ENCODE results near the gene UNKL.

The UNKL gene

DNA sequence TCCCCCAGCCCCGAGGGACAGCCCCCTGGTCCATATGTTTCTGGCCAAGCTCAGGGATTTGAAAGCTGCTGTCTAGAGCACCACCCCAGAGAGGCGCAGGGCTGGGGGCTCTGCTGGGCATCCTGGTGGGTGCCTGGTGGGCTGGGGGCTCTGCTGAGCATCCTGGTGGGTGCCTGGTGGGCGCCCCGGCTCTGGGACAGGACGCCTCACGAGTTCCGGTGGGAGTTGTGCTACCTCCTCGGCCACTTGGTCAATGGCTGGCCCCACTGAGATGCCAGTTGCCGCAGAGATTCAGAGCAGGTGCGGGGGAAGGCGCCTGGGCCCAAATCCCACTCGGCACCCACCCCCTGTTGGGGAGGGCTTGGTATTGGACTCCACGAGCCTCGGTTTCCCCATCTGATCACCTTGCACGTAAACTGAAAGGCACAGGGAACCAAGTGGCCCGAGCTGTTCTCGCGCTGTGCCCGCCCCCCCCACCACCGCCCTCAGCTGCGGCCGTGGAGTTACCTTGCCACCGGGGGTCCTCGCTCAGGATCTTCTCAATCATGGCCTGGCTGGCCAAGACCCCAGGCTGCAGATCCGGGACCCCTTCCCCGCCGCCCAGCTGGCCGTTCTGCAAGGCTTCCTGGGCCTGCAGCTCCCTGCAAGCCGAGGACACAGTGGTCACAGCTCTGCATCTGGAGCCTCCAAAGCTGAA lies 13.3 kb downstream of the UNKL start:
- no peaks in the 10 kb centered on the region for H3K9me3 ChIP-seq (ENCODE audit: control insufficient read depth in 1 of 2, low read length in 2 of 2)
- no peak overlapping the region for H3K4me3 ChIP-seq (ENCODE audit: low read depth in 1 of 2, low read length in 2 of 2)
- no peaks in the 10 kb centered on the region for H3K4me1 ChIP-seq (ENCODE audit: control insufficient read depth in 1 of 2, insufficient read depth in 2 of 2, low read length in 2 of 2)
- no peak overlapping the region for H3K9ac ChIP-seq (ENCODE audit: low read depth in 1 of 2, low read length in 2 of 2)
- H3K27me3 ChIP-seq (ENCODE audit: control insufficient read depth in 1 of 2, insufficient read depth in 2 of 2, low read length in 2 of 2) = no peaks in the 10 kb centered on the region
- H3K36me3 ChIP-seq (ENCODE audit: control insufficient read depth in 1 of 2, insufficient read depth in 2 of 2, low read length in 2 of 2) = peaks cover 7 to 50% of the 10 kb centered on the region in 2 donors
- no peak overlapping the region for H3K27ac ChIP-seq (ENCODE audit: low read depth, low read length)

DNA sequence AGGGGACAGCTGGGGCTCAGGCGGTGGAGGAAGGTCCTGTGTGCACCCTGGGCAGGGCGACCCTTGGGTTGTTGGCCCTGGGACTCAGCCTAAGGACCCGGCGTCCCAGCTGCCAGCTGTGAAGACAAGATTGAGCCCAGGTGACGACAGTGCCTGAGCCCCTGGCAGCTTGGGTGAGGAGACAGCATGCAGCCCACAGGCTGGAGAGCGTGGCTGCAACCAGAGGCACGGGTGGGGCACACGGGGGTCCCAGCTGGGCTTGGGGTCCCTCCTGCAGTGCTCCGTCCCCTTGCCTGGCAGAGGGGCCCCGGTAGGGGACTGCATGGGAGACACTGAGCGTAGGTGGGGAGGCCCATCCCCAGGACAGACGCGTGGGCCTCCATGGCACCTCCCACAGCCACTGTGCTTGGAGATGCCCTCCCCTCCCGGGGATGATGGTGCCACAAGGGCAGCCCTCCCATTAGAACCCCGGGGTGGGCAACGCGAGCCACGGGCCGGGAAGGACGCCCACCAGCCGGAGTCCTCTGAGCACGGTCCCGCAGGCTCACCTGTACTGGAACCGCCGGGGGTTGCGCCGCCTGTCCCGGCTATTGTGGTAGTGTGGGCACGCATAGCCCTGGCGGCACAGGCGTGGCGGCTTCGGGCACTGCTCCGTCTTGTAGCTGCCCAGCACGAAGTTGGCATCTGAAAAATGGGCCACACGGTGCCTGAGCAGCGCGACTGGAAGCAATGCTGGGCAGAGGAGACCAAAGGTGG lies 15.5 kb downstream of the UNKL start:
- no peaks in the 10 kb centered on the region for H3K27me3 ChIP-seq (ENCODE audit: control insufficient read depth in 1 of 2, insufficient read depth in 2 of 2, low read length in 2 of 2)
- H3K4me1 ChIP-seq (ENCODE audit: control insufficient read depth in 1 of 2, insufficient read depth in 2 of 2, low read length in 2 of 2) = no peaks in the 10 kb centered on the region
- H3K36me3 ChIP-seq (ENCODE audit: control insufficient read depth in 1 of 2, insufficient read depth in 2 of 2, low read length in 2 of 2) = peaks cover 11 to 57% of the 10 kb centered on the region in 2 donors
- H3K9ac ChIP-seq (ENCODE audit: low read depth in 1 of 2, low read length in 2 of 2) = no peak overlapping the region
- no peaks in the 10 kb centered on the region for H3K9me3 ChIP-seq (ENCODE audit: control insufficient read depth in 1 of 2, low read length in 2 of 2)
- no peak overlapping the region for H3K27ac ChIP-seq (ENCODE audit: low read depth, low read length)
- no peak overlapping the region for H3K4me3 ChIP-seq (ENCODE audit: low read depth in 1 of 2, low read length in 2 of 2)

DNA sequence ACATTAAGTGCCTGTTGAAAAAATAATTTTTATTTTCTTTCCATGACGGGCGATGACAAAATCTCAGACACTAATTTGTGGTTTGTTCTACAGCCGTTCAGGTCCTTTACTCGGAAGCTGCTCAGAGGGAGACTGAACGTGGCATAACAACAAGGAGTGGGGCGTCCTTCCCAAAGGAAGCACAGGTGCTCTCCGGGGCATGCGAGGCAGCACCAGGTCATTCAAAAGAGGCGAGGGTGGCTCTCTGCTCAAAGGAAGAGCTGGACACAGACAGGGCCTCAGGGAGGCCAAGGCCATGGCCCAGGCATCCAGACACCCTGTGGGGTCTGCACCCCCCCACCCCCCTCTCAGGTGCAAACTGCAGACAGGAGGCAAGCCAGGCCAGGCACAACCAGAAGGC lies 16.2 kb downstream of the UNKL start:
- no peak overlapping the region for H3K9ac ChIP-seq (ENCODE audit: low read depth in 1 of 2, low read length in 2 of 2)
- no peak overlapping the region for H3K4me3 ChIP-seq (ENCODE audit: low read depth in 1 of 2, low read length in 2 of 2)
- H3K36me3 ChIP-seq (ENCODE audit: control insufficient read depth in 1 of 2, insufficient read depth in 2 of 2, low read length in 2 of 2) = peaks cover 10 to 60% of the 10 kb centered on the region in 2 donors
- H3K4me1 ChIP-seq (ENCODE audit: control insufficient read depth in 1 of 2, insufficient read depth in 2 of 2, low read length in 2 of 2) = no peaks in the 10 kb centered on the region
- H3K27me3 ChIP-seq (ENCODE audit: control insufficient read depth in 1 of 2, insufficient read depth in 2 of 2, low read length in 2 of 2) = no peaks in the 10 kb centered on the region
- no peak overlapping the region for H3K27ac ChIP-seq (ENCODE audit: low read depth, low read length)
- H3K9me3 ChIP-seq (ENCODE audit: control insufficient read depth in 1 of 2, low read length in 2 of 2) = no peaks in the 10 kb centered on the region

DNA sequence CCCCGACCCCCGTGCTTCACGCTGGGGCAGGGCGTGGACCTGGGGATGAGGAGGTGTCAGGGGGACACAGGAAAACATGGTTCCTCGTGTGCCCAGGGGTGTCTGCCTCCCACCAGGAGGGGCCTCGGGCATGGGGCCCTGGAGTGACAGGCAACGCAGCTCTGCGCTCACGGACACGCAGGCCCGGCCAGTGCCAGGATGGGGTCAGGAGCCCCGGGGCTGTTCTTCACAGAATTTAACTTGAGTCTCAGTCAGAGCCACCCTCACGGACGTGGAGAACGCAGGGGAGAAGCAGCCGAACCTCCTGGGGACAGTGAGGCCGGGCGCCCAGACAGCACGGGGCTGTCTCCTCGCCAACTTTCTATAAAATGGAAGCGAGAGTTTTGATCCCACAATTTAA lies 16.7 kb downstream of the UNKL start:
- no peak overlapping the region for H3K4me3 ChIP-seq (ENCODE audit: low read depth in 1 of 2, low read length in 2 of 2)
- no peaks in the 10 kb centered on the region for H3K4me1 ChIP-seq (ENCODE audit: control insufficient read depth in 1 of 2, insufficient read depth in 2 of 2, low read length in 2 of 2)
- no peak overlapping the region for H3K27ac ChIP-seq (ENCODE audit: low read depth, low read length)
- H3K9ac ChIP-seq (ENCODE audit: low read depth in 1 of 2, low read length in 2 of 2) = no peak overlapping the region
- H3K27me3 ChIP-seq (ENCODE audit: control insufficient read depth in 1 of 2, insufficient read depth in 2 of 2, low read length in 2 of 2) = no peaks in the 10 kb centered on the region
- H3K9me3 ChIP-seq (ENCODE audit: control insufficient read depth in 1 of 2, low read length in 2 of 2) = no peaks in the 10 kb centered on the region
- peaks cover 11 to 61% of the 10 kb centered on the region in 2 donors for H3K36me3 ChIP-seq (ENCODE audit: control insufficient read depth in 1 of 2, insufficient read depth in 2 of 2, low read length in 2 of 2)

DNA sequence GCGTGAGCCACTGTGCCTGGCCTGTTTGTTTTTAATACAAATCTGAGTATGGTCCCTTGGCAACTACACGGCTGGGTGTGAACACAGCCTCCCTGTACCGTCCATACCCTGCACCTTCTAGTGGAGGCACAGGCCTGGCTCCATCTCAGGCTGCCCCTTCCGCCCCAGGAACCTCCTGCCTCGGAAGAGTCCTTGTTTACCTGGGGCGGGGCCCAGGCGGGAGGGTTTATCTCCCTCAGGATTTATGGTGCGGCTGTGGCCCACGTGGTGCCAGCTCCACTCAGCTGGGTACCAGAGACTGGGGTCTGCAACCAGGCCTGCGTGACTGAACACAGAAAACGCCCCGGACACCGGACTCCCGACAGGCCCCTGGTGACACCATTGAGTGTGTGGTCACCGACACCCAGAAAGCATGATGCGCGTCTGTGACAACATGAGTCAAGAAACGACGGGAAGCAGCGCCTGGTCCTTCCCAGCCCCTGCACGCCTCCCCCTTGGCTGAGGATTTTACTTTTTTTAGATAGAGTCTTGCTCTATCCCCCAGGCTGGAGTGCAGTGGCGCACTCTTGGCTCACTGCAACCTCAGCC lies 19.0 kb downstream of the UNKL start:
- H3K4me3 ChIP-seq (ENCODE audit: low read depth in 1 of 2, low read length in 2 of 2) = no peak overlapping the region
- H3K4me1 ChIP-seq (ENCODE audit: control insufficient read depth in 1 of 2, insufficient read depth in 2 of 2, low read length in 2 of 2) = no peaks in the 10 kb centered on the region
- H3K9ac ChIP-seq (ENCODE audit: low read depth in 1 of 2, low read length in 2 of 2) = no peak overlapping the region
- H3K36me3 ChIP-seq (ENCODE audit: control insufficient read depth in 1 of 2, insufficient read depth in 2 of 2, low read length in 2 of 2) = peaks cover 11 to 54% of the 10 kb centered on the region in 2 donors
- H3K9me3 ChIP-seq (ENCODE audit: control insufficient read depth in 1 of 2, low read length in 2 of 2) = no peaks in the 10 kb centered on the region
- H3K27ac ChIP-seq (ENCODE audit: low read depth, low read length) = no peak overlapping the region
- no peaks in the 10 kb centered on the region for H3K27me3 ChIP-seq (ENCODE audit: control insufficient read depth in 1 of 2, insufficient read depth in 2 of 2, low read length in 2 of 2)

DNA sequence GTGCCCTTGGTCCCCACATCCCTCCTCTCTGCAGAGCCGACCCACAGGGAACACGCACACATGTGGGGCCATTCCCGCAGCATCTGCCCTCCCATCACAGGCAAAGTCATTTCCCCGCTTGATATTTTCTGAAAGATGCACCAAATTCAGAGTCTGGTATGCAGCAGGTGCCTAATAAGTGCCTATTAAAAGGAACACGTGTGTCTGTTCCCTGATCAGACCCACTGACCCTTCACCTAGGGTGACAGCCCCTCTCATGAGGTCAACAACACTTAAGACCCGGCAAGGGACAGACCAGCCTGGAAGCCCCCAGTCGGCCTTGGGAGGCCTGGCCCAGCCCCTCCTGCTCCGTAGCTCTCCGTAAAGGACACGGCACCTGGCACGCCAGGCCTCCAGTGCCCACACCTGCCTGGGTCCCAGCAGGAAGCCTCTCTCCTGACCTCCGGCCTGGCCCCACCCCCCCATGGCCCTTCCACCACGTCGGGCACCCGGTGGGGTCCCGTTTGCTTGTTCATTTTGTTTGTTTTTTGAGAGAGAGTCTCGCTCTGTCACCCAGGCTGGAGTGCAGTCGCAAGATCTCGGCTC lies 20.0 kb downstream of the UNKL start:
- no peaks in the 10 kb centered on the region for H3K9me3 ChIP-seq (ENCODE audit: control insufficient read depth in 1 of 2, low read length in 2 of 2)
- no peak overlapping the region for H3K4me3 ChIP-seq (ENCODE audit: low read depth in 1 of 2, low read length in 2 of 2)
- no peaks in the 10 kb centered on the region for H3K4me1 ChIP-seq (ENCODE audit: control insufficient read depth in 1 of 2, insufficient read depth in 2 of 2, low read length in 2 of 2)
- no peaks in the 10 kb centered on the region for H3K27me3 ChIP-seq (ENCODE audit: control insufficient read depth in 1 of 2, insufficient read depth in 2 of 2, low read length in 2 of 2)
- H3K36me3 ChIP-seq (ENCODE audit: control insufficient read depth in 1 of 2, insufficient read depth in 2 of 2, low read length in 2 of 2) = peaks cover 15 to 60% of the 10 kb centered on the region in 2 donors
- H3K9ac ChIP-seq (ENCODE audit: low read depth in 1 of 2, low read length in 2 of 2) = no peak overlapping the region
- no peak overlapping the region for H3K27ac ChIP-seq (ENCODE audit: low read depth, low read length)

DNA sequence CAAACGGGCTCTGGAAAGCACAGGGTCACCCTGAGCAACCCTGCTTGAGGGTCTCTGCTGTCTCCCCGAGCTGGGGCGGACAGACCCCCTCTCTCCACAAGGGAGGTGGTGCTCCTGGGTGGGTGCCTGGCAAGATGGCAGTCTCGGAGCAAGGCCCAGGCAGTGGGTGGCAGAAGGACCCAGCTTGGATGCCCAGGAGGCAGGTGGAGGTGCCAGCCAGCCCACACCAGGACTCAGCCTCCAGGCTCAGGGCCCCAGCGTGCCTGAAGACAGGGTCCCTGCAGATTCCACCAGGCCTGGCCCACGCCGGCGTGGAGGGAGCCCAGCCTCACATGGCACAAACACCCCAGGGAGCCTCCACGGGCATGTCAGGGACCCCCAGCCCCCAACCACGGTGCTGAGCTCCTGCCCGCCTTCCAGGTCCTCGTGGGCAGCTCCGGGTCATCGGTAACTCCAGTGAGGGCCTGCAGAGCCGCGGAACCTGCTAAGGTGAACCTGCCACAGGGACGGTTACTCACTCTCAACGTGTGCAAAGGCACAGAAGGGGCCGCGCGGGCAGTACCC lies 20.8 kb downstream of the UNKL start:
- H3K4me1 ChIP-seq (ENCODE audit: control insufficient read depth in 1 of 2, insufficient read depth in 2 of 2, low read length in 2 of 2) = no peaks in the 10 kb centered on the region

DNA sequence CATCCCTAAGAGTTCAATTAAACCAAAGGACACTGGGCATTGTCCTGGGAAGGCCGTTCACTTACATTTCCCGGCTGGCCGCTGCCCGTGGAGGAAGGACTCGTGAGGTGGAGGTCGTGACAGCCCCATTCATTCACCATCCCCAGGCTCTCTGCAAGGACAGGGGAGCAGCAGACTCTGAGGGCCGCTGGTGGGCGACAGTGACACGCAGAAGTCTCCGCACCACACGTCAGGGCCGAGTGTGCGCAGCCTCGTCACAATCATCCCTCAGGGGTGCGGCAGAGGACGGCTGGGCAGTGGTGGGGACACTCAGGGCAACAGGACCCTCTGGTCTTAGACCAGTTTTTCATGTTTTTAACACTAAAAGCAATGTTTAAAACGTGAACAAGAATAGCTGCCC lies 21.7 kb downstream of the UNKL start:
- H3K9me3 ChIP-seq (ENCODE audit: control insufficient read depth in 1 of 2, low read length in 2 of 2) = no peaks in the 10 kb centered on the region
- H3K27ac ChIP-seq (ENCODE audit: low read depth, low read length) = no peak overlapping the region
- H3K9ac ChIP-seq (ENCODE audit: low read depth in 1 of 2, low read length in 2 of 2) = no peak overlapping the region
- H3K4me3 ChIP-seq (ENCODE audit: low read depth in 1 of 2, low read length in 2 of 2) = no peak overlapping the region
- H3K4me1 ChIP-seq (ENCODE audit: control insufficient read depth in 1 of 2, insufficient read depth in 2 of 2, low read length in 2 of 2) = no peaks in the 10 kb centered on the region
- peaks cover 17 to 59% of the 10 kb centered on the region in 2 donors for H3K36me3 ChIP-seq (ENCODE audit: control insufficient read depth in 1 of 2, insufficient read depth in 2 of 2, low read length in 2 of 2)
- H3K27me3 ChIP-seq (ENCODE audit: control insufficient read depth in 1 of 2, insufficient read depth in 2 of 2, low read length in 2 of 2) = no peaks in the 10 kb centered on the region

More for the DNA sequence above, 20.8 kb downstream of the UNKL start:
- no peak overlapping the region for H3K27ac ChIP-seq (ENCODE audit: low read depth, low read length)
- H3K27me3 ChIP-seq (ENCODE audit: control insufficient read depth in 1 of 2, insufficient read depth in 2 of 2, low read length in 2 of 2) = no peaks in the 10 kb centered on the region
- H3K36me3 ChIP-seq (ENCODE audit: control insufficient read depth in 1 of 2, insufficient read depth in 2 of 2, low read length in 2 of 2) = peaks cover 17 to 57% of the 10 kb centered on the region in 2 donors
- no peaks in the 10 kb centered on the region for H3K9me3 ChIP-seq (ENCODE audit: control insufficient read depth in 1 of 2, low read length in 2 of 2)
- no peak overlapping the region for H3K4me3 ChIP-seq (ENCODE audit: low read depth in 1 of 2, low read length in 2 of 2)
- no peak overlapping the region for H3K9ac ChIP-seq (ENCODE audit: low read depth in 1 of 2, low read length in 2 of 2)

DNA sequence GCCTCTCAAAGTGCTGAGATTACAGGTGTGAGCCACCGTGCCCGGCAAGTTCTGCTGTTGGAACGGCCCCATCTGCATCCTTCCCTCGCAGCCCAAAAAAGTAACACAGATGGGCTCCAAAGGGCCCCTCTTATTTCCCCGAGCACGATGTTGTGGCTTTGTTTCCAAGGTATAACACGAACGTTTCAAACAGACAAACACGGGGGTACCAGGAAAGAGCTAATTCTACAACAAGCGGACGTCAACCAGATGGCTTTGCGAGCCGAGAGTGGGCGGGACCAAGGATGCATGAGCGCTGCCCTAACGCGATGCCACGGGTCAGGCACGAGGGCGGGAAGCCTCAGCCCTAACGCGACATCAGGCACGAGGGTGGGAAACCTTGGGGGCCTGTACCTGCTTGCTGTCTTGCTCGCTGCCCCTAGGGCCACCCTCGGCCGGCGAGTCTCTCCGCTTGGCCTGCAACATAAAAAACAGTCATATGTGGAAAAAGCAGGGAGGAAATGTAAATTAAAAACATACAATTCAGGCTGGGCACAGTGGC lies 24.2 kb downstream of the UNKL start:
- Histone ChIP-seq H3K36me3 (ENCODE audit: control insufficient read depth in 1 of 2, insufficient read depth in 2 of 2, low read length in 2 of 2) (peaks cover 17 to 51% of the 10 kb centered on the region in 2 donors), H3K27me3 (ENCODE audit: control insufficient read depth in 1 of 2, insufficient read depth in 2 of 2, low read length in 2 of 2) (no peaks in the 10 kb centered on the region), H3K4me3 (ENCODE audit: low read depth in 1 of 2, low read length in 2 of 2) (no peak overlapping the region), H3K9me3 (ENCODE audit: control insufficient read depth in 1 of 2, low read length in 2 of 2) (no peaks in the 10 kb centered on the region), H3K4me1 (ENCODE audit: control insufficient read depth in 1 of 2, insufficient read depth in 2 of 2, low read length in 2 of 2) (no peaks in the 10 kb centered on the region), H3K9ac (ENCODE audit: low read depth in 1 of 2, low read length in 2 of 2) (no peak overlapping the region), H3K27ac (ENCODE audit: low read depth, low read length) (no peak overlapping the region)
